Bronchial epithelial cell (primary cell): ENCODE data around the gene SPATA12. TPM values are rescaled to one million over a fixed set of nuclear protein-coding genes. Genes with fewer than 3 reads are reported as not detected.
"Not testable (repeated sequence)": the region's sequence is repeated elsewhere in the genome, so short reads cannot be mapped to it uniquely, and the experiment has no call there.

Source experiments
- DNase-seq: peaks from one replicate; pipeline ENCODE4 v3.0.0-alpha.2; 2010; ENCODE audit warnings: low read depth
- FAIRE-seq: peaks from 2 replicates; lab custom pipeline; 2011; peaks lifted over from hg19 to GRCh38; lab: Jason Lieb, UNC
- H3K27me3 ChIP-seq: 2 replicates; pipeline ENCODE4 v1.5.1; 2011; ENCODE audit warnings: low read length; ENCODE audit not compliant: control insufficient read depth, insufficient read depth
- H3K36me3 ChIP-seq: 2 replicates; pipeline ENCODE4 v1.5.1; 2011; ENCODE audit warnings: low read length; ENCODE audit not compliant: control insufficient read depth, insufficient read depth
- H3K4me3 ChIP-seq: 2 replicates; pipeline ENCODE4 v1.5.1; 2011; ENCODE audit warnings: mild to moderate bottlenecking, low read depth, low read length, control low read depth
- CTCF ChIP-seq: IDR thresholded peaks from 2 replicates; pipeline ENCODE4 v1.5.1; 2011; ENCODE audit warnings: mild to moderate bottlenecking, moderate library complexity, low read length, control low read depth, inconsistent platforms; ENCODE audit not compliant: insufficient read depth, severe bottlenecking
- total RNA-seq: library from RNA; depleted of rRNA; stranded (reverse); fragments of >200 nt; gene quantifications from 2 replicates; pipeline ENCODE4 v1.2.1, GENCODE V29; 2014

The SPATA12 gene
- total RNA-seq, 1 donor from 2014 or later: not detected

DNA sequence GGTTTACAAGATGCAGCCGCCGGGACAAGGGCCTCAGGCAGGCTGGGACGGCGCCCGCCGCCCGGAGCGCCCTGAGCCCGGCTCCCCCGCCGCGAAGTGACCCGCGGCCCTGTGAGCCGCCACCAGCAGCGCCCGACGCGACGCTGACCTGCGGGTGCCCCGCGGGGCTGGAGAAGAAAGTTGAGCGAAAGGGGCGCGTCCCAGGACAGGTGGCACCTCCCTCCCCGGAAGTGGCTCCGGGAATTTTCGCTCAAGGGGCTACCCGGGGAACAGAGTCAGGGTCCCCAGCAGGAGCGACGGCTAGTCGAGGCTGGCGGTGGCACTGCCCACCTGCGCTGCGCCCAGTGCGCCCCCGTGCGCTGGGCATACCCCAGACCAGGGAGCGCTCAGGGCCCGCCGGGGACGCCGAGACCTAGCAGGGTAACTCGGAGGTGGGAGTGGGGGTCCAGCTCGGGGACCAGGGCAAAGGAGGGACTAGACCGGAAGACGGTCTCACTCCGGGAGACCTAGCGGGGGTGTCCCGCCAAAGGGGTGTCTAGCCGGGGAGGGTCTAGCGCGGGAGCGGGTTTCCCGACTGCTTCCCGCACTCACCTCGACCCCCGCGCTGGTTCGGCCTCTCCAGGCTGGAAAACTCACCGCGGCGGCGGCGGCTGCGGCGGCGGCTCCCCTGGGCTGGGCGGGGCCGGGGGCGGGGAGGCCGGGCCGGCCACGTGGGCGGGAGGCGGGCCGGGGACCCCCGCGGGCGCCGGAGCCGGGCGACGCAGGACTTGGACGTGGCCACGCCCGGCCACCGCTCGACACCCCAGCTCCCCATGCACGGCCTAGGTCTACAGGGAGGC lies 18.4 kb downstream of the SPATA12 start:
- peak overlapping the region; percentile 70 for H3K4me3 ChIP-seq
- peaks cover 3% of the 10 kb centered on the region for H3K36me3 ChIP-seq
- FAIRE-seq: no peak
- no peak for TF ChIP-seq CTCF
- no peaks in the 10 kb centered on the region for H3K27me3 ChIP-seq
- DNase-seq: no peak

DNA sequence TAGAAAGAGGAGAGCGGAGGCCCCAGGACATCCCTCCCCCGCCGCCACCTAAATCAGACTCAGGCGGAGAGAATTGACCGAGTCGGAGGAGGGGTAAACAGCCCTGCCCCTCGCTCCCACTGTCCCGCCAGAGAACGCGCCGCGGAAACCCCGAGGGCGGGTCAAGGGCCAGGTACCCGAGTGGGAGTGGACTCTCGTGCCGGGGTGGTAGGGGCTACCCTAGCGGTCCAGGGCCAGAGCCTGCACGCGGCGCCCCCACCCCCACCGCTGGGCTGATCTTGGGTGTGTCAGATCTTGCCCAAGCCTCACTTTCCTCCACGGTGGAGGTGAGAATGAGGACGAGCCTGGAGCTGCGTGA lies 19.0 kb downstream of the SPATA12 start:
- TF ChIP-seq CTCF: no peak
- Histone ChIP-seq H3K4me3 (peak overlapping the region; percentile 70), H3K27me3 (no peaks in the 10 kb centered on the region), H3K36me3 (peaks cover 3% of the 10 kb centered on the region)
- peak; percentile 23 for DNase-seq
- no peak for FAIRE-seq

- no peak for TF ChIP-seq CTCF
- Histone ChIP-seq H3K27me3 (no peaks in the 10 kb centered on the region), H3K36me3 (peaks cover 3% of the 10 kb centered on the region), H3K4me3 (no peak overlapping the region)
- DNase-seq (no peak), FAIRE-seq (no peak)
Observed at GRCh38 chr3:57080171-57080570, 19.7 kb downstream of the SPATA12 start.

- TF ChIP-seq CTCF: no peak
- Histone ChIP-seq H3K27me3 (no peaks in the 10 kb centered on the region), H3K4me3 (no peak overlapping the region), H3K36me3 (peaks cover 3% of the 10 kb centered on the region)
- DNase-seq: no peak
- no peak for FAIRE-seq
Observed at GRCh38 chr3:57081173-57081572, 20.7 kb downstream of the SPATA12 start.

DNA sequence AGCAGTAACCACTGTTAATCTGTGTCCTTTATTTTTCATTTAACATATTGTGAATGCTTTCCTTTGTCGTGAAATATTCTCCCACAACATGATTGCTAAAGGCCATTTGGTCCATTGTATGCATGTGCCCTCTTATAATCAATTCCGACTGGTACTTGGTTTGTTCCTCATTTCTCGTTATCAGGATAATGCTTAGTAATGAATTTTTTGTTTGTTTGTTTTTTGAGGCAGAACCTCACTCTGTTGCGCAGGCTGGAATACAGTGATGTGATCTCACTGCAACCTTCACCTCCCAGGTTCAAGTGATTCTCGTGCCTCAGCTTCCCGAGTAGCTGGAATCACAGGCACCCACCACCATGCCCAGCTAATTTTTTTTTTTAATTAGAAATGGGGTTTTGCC lies 22.0 kb downstream of the SPATA12 start:
- no peak for TF ChIP-seq CTCF
- FAIRE-seq (no peak), DNase-seq (no peak)
- Histone ChIP-seq H3K27me3 (no peaks in the 10 kb centered on the region), H3K4me3 (no peak overlapping the region), H3K36me3 (no peaks in the 10 kb centered on the region)

DNA sequence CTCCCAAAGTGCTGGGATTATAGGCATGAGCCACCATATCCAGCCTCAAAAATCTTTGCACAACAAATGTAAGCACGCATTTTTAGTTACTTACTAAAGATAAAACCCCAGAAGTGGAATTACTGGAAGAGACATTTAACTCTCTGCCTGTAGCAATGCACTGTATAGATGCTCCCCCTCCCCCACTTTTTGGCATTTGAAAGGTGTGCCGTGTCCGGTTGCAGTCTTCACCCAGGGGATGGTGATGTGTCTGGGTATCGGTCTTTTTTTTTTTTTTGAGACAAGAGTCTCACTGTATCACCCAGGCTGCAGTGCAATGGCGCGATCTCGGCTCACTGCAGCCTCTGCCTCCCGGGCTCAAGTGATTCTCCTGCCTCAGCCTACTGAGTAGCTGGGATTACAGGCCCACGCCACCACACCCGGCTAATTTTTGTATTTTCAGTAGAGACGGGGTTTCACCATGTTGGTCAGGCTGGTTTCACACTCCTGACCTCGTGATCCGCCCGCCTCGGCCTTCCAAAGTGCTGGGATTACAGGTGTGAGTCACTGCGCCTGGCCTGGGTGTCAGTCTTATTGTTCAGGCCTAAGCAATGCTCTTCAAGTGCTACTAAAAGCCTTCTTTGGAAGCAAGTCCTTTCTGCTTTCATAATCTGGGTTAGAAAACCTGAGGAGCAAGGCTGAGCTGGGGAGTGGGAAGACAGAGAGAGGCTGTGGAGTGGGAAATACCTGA lies 23.0 kb downstream of the SPATA12 start:
- H3K27me3 ChIP-seq, DNase-seq, H3K36me3 ChIP-seq, FAIRE-seq, H3K4me3 ChIP-seq: not testable (repeated sequence)
